Thyroid gland (tissue), 4 donors: ENCODE measurements around the gene MGAT5. TPM values are rescaled to one million over a fixed set of nuclear protein-coding genes. Genes with fewer than 3 reads are reported as not detected.

Experiments
- DNase-seq, 2 donors: peaks; one replicate each; pipeline ENCODE4 v3.0.0-alpha.2; 2019
- H3K27ac ChIP-seq, 3 donors: fragments of 200-600 bp; sonication (generic); 1 replicate in 2 of 3; 2 replicates in 1 of 3; pipeline ENCODE4 v1.5.1; 2016 to 2019; ENCODE audit warnings: mild to moderate bottlenecking in 1 of 3, moderate library complexity in 1 of 3
- H3K27me3 ChIP-seq: fragments of 200-600 bp; sonication (generic); one replicate; pipeline ENCODE4 v1.5.1; 2019
- H3K36me3 ChIP-seq, 2 donors: fragments of 200-600 bp; sonication (generic); one replicate each; pipeline ENCODE4 v1.5.1; 2016 to 2019
- H3K4me1 ChIP-seq, 2 donors: fragments of 200-600 bp; sonication (generic); one replicate each; pipeline ENCODE4 v1.5.1; 2017 to 2019
- H3K4me3 ChIP-seq, 3 donors: fragments of 200-600 bp; sonication (generic); replicated peaks in 1 of 3; 1 replicate in 2 of 3; 2 replicates in 1 of 3; pipeline ENCODE4 v1.5.1; 2016; ENCODE audit warnings: mild to moderate bottlenecking in 1 of 3
- H3K9me3 ChIP-seq: fragments of 200-600 bp; sonication (generic); one replicate; pipeline ENCODE4 v1.5.1; 2017
- POLR2A ChIP-seq, 2 donors: fragments of 450-650 bp; IDR thresholded peaks; one replicate each; pipeline ENCODE4 v1.6.1; 2017; ENCODE audit warnings: antibody characterized with exemption in 2 of 2, mild to moderate bottlenecking in 2 of 2, moderate library complexity in 1 of 2
- WGBS, 2 donors: methylation state at CpG; one replicate each; pipeline ENCODE4 v1.1.5; 2017; 5-methylcytosine and 5-hydroxymethylcytosine counted together
- intact Hi-C: fragments of 100-400 bp; cut with DNase I; formaldehyde crosslinking; loops from one replicate; pipeline ENCODE4 v1.15.1; 2023
- total RNA-seq, 4 donors: library from RNA; depleted of rRNA; stranded (reverse); fragments of >200 nt; gene quantifications; one replicate each; pipeline ENCODE4 v1.2.3, GENCODE V29; 2016
- TF ChIP-seq, protein P1 (sequence below), 6 experiments: fragments of 200-600 bp in 3 of 6; fragments of 450-650 bp in 3 of 6; sonication (generic) in 3 of 6; IDR thresholded peaks; one replicate each; pipeline ENCODE4 v1.5.1; 2016 to 2019; ENCODE audit warnings: antibody characterized with exemption in 6 of 6, mild to moderate bottlenecking in 2 of 6, inconsistent platforms in 1 of 6, moderate library complexity in 1 of 6

MGAT5 gene
- total RNA-seq, 4 donors from 2014 or later = 47.5 to 64.4 (median 50.4) TPM

DNA sequence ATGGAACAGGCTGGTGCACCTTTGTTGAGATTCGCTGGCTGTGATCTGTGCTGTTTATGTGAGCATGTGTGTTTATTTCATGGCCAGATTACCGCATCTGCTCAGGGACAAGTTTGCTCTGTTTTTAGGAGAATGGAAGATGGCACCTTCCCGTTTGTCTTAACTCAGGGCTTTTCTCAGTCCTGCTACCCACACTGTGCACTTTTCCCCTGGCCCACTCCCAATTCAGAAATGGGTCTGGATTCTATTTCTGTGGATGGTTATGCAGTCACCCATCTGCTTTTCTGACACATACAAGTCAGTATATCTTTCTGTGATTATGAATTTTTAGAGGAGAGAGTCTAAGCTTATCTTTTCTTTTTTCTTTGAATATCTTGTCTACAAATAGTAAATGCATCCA lies 15.4 kb downstream of the MGAT5 start:
- 96 to 98% methylated on average over 3 of the region's 3 CpGs for WGBS, 2 donors
- H3K9me3 ChIP-seq = no peaks in the 10 kb centered on the region
- no peak for DNase-seq
- intact Hi-C loops = no loop called here
- H3K27me3 ChIP-seq = no peaks in the 10 kb centered on the region
- H3K4me3 ChIP-seq = no peak overlapping the region
- no peaks in the 10 kb centered on the region for H3K4me1 ChIP-seq
- H3K36me3 ChIP-seq = no peaks in the 10 kb centered on the region
- H3K27ac ChIP-seq = no peak overlapping the region
- TF ChIP-seq, protein P1, sequence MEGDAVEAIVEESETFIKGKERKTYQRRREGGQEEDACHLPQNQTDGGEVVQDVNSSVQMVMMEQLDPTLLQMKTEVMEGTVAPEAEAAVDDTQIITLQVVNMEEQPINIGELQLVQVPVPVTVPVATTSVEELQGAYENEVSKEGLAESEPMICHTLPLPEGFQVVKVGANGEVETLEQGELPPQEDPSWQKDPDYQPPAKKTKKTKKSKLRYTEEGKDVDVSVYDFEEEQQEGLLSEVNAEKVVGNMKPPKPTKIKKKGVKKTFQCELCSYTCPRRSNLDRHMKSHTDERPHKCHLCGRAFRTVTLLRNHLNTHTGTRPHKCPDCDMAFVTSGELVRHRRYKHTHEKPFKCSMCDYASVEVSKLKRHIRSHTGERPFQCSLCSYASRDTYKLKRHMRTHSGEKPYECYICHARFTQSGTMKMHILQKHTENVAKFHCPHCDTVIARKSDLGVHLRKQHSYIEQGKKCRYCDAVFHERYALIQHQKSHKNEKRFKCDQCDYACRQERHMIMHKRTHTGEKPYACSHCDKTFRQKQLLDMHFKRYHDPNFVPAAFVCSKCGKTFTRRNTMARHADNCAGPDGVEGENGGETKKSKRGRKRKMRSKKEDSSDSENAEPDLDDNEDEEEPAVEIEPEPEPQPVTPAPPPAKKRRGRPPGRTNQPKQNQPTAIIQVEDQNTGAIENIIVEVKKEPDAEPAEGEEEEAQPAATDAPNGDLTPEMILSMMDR (IDR thresholded peaks at IDR 0.05) = no peak
- TF ChIP-seq POLR2A (IDR thresholded peaks at IDR 0.05) = no peak

DNA sequence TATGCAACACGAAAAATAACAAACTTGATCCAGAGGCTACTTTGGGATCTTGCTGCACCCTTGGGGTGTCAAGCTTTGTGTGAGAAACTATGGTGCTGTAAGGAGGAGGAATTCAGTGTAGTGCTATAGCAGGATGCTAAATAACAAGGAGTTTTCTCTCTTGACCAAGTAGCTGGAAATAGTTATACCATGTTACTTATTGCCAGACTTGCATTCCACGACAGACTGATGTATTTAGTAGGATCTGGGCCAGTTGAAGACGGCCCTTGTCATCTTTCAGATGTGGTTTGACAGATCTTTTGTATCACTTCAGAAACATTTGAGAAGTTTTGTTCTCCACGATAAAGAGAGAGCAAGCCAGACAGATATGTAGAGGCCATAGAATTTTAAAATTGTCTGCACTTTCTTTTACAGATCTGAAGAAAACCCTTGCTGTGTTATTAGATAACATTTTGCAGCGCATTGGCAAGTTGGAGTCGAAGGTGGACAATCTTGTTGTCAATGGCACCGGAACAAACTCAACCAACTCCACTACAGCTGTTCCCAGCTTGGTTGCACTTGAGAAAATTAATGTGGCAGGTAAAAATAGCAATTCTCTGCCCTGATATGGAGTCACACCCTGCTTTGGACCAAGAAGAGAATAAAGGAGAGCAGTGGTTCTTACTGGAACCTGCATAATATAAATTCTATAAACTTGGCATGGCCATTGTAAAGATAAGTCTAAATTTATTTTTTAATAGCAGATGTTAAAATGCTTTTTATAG lies 16.3 kb downstream of the MGAT5 start:
- Histone ChIP-seq H3K4me3 (no peak overlapping the region), H3K36me3 (no peaks in the 10 kb centered on the region), H3K27ac (no peak overlapping the region), H3K27me3 (no peaks in the 10 kb centered on the region), H3K9me3 (no peaks in the 10 kb centered on the region), H3K4me1 (no peaks in the 10 kb centered on the region)
- no peak for TF ChIP-seq POLR2A (IDR thresholded peaks at IDR 0.05)
- 86 to 87% methylated on average over 7 of the region's 7 CpGs for WGBS, 2 donors
- intact Hi-C loops = no loop called here
- no peak for DNase-seq

DNA sequence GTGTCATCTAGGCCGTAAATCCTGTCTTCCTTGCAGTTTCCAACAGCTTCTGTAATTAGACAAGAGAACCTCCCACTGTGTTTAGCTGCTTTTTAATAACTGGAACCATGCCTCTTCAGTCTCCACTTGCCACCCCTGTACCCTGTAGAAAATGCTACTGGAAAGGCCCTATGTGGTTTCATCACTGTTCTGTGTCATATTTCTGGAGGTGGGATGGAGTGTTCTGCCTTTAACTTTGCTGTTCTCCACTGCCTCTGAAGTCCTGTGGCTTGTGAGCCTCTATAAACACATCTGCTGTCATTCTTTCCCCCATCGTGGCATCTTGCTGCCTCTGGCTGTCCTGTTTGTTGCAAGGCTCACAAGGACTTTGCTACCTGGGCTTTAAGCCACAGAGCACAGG lies 17.9 kb downstream of the MGAT5 start:
- WGBS, 2 donors = 86 to 96% methylated on average over 2 of the region's 2 CpGs
- Histone ChIP-seq H3K27ac (no peak overlapping the region), H3K4me1 (no peaks in the 10 kb centered on the region), H3K36me3 (no peaks in the 10 kb centered on the region), H3K9me3 (no peaks in the 10 kb centered on the region), H3K4me3 (no peak overlapping the region), H3K27me3 (no peaks in the 10 kb centered on the region)
- intact Hi-C loops = no loop called here
- no peak for DNase-seq
- no peak for TF ChIP-seq POLR2A (IDR thresholded peaks at IDR 0.05)
- TF ChIP-seq, protein P1 (IDR thresholded peaks at IDR 0.05) = no peak

DNA sequence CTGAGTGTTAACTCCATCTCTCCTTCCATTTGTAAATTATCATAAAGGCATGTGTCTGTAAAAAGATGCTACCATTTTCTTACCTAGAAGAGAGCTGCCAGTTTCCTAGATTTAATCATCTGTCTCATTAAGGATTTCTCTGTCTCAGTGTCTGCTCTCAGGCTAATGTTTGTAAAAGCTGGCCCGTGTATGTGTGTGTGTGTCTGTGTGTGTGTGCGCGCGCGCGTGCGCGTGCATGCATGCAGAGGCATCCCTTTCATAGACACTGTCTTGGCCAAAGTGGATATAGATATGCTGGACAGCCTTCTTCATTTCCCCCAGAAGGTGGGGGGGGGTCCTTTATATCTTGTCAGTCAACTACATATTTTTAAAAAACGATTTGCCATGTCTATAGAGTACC lies 18.9 kb downstream of the MGAT5 start:
- TF ChIP-seq POLR2A (IDR thresholded peaks at IDR 0.05) = no peak
- TF ChIP-seq, protein P1 (IDR thresholded peaks at IDR 0.05) = no peak
- H3K9me3 ChIP-seq = no peaks in the 10 kb centered on the region
- H3K4me3 ChIP-seq = no peak overlapping the region
- intact Hi-C loops = no loop called here
- no peaks in the 10 kb centered on the region for H3K36me3 ChIP-seq
- H3K27me3 ChIP-seq = no peaks in the 10 kb centered on the region
- 71 to 96% methylated on average over 8 to 9 of the region's 9 CpGs for WGBS, 2 donors
- DNase-seq = no peak
- H3K4me1 ChIP-seq = no peaks in the 10 kb centered on the region
- H3K27ac ChIP-seq = no peak overlapping the region

DNA sequence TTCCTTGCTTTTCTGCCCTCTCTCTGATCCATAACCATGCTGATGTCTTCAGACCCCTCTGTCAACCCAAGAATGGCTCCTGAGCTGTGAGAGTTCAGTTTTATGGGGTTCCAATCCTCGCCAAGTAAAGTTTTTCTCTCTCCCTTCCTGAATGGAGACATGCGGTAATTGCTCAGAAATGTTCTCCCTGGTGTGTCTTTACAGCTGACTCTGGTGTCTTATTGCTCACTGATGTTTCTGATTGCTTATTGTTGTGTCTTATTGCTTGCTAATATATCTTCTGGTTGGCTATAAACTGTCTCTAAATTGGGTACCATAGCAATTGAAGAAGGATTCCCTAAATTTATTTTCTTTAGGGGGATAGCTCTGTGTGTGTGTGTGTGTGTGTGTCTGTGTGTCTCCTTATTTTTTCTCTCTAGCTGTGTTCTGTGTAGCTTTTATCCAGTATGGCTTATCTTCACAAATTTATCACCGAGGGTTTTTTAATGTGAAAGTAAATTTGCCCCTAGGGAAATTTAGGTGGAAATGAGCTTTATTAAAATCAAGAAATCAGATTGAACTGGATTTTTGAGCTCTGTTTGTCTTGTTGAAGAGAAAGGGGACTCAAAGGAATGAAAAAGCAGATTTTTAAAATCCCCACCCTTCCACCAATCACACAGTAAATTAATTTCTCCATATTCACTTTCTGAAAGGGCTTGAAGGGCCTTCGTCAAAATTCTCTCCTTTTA lies 19.5 kb downstream of the MGAT5 start:
- intact Hi-C loops = no loop called here
- TF ChIP-seq POLR2A (IDR thresholded peaks at IDR 0.05) = no peak
- TF ChIP-seq, protein P1 (IDR thresholded peaks at IDR 0.05) = no peak
- no peak overlapping the region for H3K27ac ChIP-seq
- no peak overlapping the region for H3K4me3 ChIP-seq
- 83 to 85% methylated on average over 4 of the region's 4 CpGs for WGBS, 2 donors
- H3K27me3 ChIP-seq = no peaks in the 10 kb centered on the region
- H3K9me3 ChIP-seq = no peaks in the 10 kb centered on the region
- H3K4me1 ChIP-seq = peaks cover under 1 to 1% of the 10 kb centered on the region in 2 donors
- DNase-seq = no peak
- no peaks in the 10 kb centered on the region for H3K36me3 ChIP-seq
